T follicular helper cell (primary cell): Measurements from ENCODE around the gene ANKS1B.
"Not testable (repeated sequence)": the region's sequence is repeated elsewhere in the genome, so short reads cannot be mapped to it uniquely, and the experiment has no call there.

ENCODE experiments used
- DNase-seq: peaks from one replicate; pipeline ENCODE4 v3.0.0-alpha.2; 2020; ENCODE audit warnings: low read depth

ANKS1B gene

DNA sequence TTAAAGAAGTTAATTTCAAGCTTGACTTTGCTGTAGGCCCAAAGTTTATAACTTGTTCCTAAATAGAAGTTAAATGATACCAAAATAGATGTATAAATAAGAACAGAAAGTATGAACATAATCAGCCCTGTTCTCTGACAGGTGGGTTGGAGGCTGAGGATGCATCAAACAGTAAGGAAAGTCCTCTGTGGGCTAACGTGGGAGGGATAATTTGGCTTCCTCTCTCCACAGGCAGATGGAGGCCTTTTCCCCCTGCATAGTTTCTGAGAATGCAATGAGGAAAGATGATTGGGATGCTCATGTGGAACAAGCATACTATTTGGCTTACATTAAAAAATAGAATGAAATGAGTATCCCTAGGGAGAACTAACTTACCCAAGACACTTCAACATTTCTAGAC, 280.7 kb downstream of the ANKS1B start:
- no peak for DNase-seq

DNA sequence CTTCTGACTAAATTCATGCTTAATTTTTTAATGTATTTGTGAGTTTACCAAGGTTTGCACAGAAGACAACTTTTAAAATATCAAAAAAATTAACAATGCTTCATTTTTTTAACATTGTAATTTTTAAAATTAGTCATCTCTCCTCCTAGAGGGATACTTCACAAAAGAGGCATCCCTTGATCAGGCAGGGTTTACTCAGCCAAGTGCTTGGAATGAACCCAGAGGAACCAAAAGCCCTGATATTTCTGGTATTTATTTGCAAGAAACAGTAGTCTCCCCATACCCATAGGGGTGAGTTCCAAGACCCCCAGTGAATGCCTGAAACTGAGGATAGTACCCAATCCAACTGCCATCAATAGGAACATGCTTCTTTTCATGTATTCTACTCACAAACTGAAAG, 284.7 kb downstream of the ANKS1B start:
- no peak for DNase-seq

DNA sequence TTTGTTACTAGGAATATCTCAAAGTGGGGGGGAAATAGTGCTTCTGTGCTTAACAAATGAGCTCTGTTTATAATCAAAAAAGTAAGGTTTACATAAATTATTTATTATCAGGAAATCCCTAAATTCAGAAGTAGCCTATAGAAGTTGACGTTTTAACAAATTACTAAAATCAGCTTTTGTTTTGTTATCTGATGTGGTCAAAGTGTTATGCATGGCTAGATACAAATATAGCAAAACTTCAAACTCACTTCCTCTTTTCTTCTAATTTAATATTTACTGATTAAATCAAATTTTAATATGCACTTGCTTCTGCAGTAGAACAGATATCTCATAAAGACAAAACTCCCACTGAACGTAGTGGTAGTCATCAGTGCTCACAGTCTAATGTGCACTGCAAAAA, 289.7 kb downstream of the ANKS1B start:
- no peak for DNase-seq

DNA sequence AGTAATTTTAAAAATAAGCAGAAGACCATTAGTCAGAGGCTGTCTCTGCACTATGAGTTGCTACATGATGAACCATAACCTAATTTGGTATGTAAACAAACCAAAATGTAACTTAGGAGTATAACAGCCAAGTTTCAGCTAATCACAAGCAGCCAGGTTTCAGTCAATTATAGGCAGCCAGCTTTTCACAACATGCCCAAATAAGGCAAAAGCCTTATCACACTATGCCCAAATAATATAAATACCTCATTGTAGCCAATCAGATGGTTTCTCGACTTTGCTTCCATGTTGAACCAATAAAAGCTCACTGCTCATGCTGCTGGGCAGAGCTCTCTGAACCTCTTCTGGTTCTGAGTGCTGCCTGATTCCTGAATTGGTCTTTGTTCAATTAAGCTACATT, 298.6 kb downstream of the ANKS1B start:
- no peak for DNase-seq

DNA sequence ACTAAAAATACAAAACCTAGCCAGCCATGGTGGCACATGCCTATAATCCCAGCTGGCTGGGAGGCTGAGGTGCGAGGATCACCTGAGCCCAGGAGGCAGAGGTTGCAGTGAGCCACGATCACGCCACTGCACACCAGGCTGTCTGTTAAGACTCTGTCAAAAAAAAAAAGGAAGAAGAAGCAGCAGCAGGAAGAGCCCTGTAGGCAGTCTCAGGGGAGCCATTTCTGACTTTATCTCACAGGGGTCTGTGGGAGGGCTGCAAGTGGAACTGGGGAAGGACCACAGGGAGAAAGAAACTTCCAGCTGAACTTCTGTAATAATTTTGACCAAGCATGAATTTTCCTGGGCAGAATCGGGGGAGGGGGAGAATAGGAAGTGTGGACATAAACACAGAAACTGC, 304.5 kb downstream of the ANKS1B start:
- no peak for DNase-seq

DNA sequence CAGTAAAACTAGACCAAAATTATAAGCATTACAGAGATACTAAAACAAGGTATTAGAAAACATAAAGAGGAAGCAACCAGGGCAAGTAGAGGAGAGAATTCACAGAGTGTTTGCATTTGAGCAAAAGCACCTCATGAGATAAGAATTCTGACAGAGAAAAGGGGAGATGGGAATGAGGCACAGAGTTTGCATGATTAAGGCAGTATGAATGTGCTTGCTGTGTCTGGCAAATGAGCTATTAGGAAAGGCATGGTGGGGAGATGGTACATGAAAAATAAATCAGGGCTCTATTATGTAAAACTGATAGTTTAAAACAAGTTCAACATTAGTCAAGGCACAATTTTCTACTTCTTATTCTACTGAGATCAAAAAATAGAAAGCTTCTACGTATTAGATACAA, 314.1 kb downstream of the ANKS1B start:
- no peak for DNase-seq

DNA sequence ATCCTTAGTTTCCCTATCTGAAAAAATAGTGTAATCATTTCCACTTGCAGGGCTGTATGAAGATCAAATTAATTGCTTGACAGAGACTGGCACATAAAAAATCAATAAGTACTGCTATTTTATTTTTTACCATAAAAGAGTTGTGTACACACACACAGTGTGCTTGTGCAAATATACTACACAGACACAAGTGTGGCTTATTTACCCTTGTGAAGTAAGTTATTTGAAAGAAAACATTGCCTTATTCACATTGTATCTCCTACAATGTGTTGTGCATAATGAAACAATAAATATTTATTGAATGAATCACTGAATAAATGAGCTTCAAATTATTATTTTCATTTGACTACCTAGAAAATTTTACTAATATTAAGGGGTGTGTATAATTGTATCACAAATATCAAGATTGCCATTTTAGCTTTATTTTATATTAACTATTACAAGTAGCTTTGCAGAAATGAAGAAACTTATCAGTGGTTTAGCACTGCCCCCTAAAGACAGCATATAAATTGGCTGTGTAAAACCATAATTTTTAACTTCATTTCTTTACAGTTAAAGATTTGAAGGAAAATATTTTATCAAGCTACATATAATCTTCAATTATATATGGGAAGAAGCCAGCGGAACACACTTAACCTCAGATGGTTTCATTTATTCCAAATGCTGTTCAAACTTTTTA, 325.9 kb downstream of the ANKS1B start:
- DNase-seq, result no peak

DNA sequence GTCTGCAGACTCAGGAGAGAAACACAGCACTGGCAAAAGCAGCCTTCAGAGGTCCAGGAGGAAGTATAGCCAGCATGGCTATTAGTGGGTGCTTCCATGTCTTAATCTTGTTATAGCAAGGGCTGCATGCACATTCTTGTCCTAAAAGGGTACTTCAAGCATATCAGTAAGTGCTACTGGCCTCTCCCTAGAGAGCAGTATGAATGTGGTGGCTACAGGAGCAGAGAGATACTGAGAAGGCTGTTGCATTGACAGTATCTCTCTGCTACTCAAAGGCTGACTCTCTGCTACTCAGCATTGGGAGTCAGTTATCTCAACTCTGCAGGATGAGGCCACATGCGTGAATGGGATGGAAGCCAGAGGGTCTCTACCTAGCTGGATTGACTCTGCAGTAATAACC, 335.2 kb downstream of the ANKS1B start:
- DNase-seq, result no peak

DNA sequence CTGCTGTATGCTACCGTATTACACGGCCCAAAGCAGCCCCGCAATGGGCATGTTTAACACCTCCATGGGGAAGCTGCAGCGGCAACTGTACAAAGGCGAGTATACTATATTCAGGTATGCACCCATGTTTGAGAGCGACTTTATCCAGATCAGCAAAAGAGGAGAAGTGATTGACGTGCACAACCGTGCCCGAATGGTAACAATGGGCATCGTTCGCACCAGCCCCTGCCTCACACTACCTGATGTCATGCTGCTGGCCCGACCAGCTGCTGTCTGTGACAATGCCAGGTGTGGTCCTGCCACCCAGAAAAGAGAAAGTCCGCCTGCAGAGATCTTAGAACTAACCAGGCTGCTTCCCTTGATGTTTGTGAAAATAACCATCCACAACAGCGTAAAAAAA, 336.6 kb downstream of the ANKS1B start:
- no peak for DNase-seq

DNA sequence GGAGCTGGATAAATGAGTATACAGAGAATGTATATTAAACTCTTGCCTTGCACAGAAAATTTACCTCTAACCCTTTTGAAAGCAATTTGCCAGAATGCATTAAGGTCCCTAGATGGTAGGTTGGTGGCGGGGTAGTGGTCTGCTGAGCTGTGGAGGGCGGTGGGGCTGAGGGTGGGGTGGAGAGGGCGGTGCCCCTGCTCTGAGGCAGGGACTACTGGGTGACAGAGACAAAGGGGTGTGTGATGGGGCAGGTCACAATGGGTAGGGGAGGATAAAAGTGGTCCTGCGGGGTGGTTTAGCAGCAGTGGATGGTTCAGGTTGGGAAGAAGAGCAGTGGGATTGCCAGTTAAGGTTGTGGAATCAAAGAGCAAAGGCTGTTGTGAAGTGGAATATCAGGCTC, 337.3 kb downstream of the ANKS1B start, which contains the start of gene GARIN6:
TSS of gene GARIN6 (plus strand) at position 301 of the 400 bp plus-strand sequence. CDS start 422 bp downstream, outside the sequence.
- DNase-seq, result no peak

DNA sequence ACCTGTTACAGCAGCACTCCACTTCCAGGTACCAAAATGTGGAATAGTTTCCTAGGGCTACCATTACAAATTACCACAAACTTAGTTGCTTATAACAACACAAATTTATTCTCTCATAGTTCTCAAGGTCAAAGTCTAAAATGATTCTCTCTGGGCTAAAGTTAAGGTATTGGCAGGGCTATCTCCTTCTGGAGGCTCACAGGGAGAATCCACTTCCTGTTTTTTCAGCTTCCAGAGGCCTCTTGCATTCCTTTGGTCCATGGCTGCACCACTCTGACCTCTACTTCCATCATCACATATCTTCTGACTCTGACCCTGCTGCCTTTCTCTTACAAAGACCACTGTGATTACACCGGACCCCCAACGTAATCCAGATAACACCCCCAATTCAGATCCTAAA, 340.1 kb downstream of the ANKS1B start:
- DNase-seq, result no peak

DNA sequence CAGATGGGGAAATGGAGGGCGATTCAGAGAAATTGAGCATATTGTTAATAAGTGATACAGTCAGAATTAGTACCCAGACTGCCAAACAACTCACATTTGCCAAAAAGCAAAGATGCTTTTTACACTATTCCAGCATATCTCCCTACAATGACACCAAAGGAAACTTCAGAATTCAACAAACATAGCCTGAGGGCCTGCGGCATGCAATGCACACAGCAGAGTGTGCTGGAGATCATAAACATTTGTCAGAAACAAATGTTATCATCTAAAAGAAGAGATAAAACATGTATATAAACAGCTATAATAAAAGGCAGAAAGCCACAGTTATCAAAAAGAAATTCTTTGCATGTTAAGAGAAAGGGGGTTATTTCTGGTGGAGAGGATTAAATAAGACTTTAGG, 357.3 kb downstream of the ANKS1B start:
- DNase-seq, result no peak

DNA sequence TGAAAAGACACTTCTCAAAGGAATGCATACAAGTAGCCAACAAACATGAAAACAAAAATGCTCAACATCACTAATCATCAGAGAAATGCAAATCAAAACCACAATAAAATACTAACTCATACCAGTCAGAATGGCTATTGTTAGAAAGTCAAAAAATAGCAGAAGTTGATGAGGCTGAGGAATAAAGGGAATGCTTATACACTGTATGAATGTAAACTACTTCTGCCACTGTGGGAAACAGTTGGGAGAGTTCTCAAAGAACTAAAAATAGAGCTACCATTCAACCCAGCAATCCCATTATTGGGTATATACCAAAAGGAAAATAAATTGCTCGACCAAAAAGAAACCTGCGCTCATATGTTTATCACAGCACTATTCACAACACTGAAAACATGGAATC, 360.1 kb downstream of the ANKS1B start:
- not testable (repeated sequence) for DNase-seq

DNA sequence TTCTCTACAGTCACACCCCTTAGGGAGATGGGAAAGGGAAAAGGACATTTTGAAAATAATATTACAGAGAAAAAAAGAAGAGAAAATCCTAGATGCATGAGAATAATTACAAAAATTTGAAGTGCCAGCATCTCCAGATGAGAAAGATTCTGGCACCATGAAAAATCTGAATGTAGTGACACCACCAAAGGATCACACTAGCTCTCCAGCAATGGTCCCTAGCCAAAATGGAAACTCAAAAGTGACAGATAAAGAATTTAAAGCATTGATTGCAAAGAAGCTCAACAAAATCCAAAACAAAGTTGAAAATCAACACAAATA, 364.6 kb downstream of the ANKS1B start:
- no peak for DNase-seq

DNA sequence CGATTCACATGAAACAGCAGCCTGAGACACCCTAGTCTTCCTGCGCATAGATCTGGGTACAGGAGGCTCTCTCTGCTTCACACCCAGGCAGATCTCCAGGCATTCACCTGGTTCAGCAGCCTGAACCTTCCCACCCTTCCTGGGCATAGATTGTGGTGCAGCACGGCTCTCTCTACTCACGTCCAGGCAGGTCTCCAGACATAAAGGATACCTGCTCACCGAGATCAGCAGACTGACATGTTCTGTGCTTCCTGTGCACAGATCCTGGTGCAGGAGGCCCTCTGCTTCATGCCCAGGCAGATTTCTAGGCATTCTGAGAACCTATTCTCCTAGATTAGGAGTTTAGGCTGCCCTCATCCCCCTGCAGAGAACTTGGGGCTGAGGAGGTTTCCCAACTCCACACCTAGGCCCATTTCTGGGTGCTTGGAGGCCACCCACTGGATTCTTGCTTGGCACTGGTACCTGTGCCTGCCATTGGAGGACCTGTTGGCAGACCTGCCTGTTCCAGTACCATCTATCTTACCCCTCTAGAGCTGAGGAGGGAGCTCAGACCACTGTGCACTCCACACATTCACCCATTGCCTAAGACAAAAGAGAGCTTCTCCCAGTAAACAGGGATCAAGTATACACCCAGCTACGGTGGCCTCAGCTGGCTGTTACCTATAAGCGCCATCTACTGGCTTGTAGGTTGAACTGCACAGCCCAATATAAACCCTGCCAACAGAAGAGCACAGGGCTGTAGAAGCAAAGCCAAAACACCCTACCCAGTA, 365.2 kb downstream of the ANKS1B start:
- no peak for DNase-seq

DNA sequence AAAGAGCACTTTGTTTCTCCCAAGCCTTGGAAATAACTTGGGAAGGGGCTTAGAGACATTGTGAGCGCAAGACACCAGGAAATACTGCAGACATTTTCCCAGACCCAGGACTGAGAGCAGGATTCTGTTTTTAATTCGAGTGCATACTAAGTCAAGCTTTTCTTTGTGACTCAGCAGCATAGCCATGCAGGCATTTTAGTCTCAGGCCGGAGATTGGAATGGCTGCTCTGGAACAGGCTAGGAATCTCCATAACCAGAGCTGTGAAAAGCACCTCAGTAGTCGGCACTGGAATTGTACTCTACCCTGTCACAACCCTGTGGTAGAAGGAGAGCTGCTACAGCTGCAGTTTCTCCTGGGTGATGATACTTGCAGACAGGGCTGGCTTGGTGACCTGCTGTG, 366.1 kb downstream of the ANKS1B start:
- DNase-seq, result no peak

DNA sequence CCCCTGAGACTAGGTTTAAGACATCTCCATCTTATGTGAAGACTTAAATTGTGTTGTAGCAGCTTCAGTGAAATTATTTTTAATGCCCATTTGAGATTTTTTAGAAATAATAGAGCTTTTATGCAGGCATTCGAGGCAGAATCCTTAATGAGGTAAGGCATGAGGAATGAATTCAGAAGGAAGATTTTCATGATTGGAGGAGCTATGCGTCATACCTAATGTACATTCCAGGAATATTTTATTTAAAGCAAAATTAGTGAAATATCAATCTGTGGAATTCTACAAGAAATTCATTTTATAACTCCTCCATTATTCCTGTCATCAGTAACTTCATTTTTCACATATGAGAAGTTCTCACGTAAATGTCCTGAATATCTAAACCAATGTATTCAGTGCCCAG, 373.1 kb downstream of the ANKS1B start:
- no peak for DNase-seq

DNA sequence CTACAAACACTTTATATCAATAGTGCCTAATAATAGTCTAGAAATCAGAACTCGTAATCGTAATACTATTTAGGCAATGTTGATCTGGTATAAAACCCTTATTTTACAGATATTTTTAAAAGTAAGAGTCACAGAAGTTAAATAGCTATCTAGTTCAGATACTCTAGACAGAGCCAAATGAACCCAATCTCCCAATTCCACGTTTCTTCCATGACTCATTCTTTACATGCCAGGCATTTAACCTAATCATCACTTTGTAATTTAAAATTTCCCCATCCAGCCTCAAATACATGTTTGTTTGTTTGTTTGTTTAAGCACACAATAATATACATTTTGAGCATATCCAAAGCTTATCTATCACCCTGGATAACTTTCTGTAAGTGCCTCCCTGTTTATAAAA, 373.6 kb downstream of the ANKS1B start:
- no peak for DNase-seq

DNA sequence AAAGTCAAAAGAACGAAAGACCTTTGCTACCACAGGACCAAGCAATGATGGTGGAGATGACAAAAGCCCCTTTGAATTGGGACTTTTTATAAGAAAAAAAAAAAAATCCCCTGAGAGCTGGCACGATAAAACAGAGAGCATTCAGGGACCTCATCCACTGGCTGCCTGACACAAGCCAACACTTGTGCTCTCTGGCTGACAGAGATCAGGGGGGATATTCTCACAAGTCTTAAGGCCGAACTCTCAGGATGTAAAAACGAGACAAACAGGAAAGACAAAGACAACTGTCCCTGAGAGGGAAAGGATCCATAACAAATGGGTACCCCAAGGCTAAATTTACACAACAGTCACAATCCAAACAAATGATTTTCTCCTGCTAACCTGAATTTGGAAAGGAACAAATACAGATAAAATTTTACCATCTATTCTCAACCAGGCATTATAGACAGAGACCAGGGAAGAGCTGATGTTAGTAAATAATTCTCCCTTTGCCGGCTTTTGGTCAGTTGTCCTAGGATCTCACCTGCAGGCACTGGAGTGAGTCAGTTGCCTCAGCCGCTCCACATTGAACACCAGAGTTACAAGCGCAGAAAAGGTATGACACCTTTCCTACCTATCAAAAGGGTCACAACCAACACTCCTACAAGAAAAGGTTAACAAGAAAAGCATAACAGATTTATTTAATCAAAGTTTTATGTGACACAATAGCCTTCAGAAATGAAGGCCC, 375.1 kb downstream of the ANKS1B start:
- DNase-seq, result no peak

DNA sequence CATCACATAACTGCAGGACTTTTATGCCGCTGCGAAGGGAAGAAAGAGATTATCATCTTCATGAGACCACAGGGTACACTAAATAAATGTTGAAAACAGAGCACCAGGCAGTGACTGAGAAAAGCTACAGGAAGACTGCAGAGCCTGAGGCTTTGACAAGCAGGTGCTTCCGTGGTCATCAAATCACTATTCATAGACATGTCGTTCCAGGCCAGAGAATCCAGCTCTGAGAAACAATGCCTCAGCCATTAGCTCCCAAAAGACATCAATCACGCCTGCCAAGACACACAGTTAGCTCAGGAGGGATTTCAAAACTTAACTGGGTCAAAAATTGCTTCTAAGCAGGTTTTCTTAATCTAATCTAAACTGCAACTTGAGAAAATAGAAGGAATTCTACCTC, 384.3 kb downstream of the ANKS1B start:
- DNase-seq, result no peak

DNA sequence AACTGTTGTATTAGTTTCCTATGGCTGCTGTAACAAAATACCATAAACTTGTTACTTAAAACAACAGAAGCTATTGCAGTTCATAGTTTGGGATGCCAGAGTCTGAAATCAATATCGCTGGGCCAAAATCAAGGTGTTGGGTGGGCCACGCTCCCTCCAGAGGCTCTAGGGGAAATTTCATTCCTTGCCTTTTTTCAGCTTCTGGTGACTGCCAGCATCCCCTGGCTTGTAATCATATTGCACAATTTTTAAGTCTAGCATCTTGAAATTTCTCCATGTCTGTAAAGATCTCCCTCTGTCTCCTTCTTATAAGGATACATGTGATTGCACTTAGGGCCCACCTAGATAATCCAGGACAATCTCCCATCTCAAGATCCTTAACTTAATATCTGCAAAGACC, 386.0 kb downstream of the ANKS1B start:
- no peak for DNase-seq

DNA sequence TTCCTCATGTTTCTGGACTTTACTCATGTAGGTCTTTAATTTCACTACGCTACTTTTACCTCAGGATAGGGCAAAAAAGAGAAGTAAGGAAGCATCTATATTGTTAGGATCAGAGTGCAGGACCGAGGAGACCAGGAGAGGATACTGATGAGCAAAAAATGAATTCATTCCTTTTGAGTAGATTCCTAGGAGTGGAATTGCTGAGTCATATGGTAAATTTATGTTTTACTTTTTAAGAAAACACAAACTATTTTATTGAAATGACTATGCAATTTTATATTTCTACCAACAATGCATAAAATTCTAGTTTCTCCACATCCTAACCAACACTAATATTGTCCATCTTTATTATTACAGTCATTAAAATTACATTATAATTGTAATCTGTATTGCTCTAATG, 388.0 kb downstream of the ANKS1B start:
- no peak for DNase-seq

DNA sequence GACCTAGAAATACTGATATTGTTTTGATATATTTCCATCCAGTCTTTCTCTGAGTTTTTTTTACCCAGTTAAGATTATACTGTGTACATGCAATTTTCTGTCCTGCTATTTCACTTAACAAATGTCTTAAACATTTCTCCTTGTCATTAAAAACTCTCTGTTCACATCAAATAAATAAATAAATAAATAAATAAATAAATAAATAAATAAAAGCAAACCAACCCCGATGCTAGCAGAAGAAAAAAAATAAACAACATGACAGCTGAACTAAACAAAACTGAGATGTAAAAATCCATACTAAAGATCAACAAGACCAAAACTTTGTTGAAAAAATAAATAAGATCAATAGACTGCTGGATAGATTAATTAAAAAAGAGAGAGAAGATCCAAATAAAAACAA, 407.6 kb downstream of the ANKS1B start:
- not testable (repeated sequence) for DNase-seq
